SK-N-SH (cell line): ENCODE measurements around the gene PRKCA. TPM values are rescaled to one million over a fixed set of nuclear protein-coding genes. Genes with fewer than 3 reads are reported as not detected.

Experiments used
- CTCF ChIA-PET: fragments of 300-600, 350-600 bp; formaldehyde crosslinking; extraction: SDS; loops from one replicate; lab custom pipeline; 2021; lab: Yijun Ruan, JAX
- POLR2A ChIA-PET: fragments of 350-600 bp; sonication (Branson Sonifier 250); formaldehyde crosslinking; extraction: SDS; loops from one replicate; lab custom pipeline; 2020; ENCODE audit warnings: antibody characterized with exemption, inconsistent platforms; lab: Yijun Ruan, JAX
- DNase-seq: peaks from one replicate; pipeline ENCODE4 v3.0.0; 2012
- H2AFZ ChIP-seq: fragments of 200-600 bp; sonication (generic); 2 replicates; pipeline ENCODE4 v1.8.1; 2016; ENCODE audit warnings: antibody characterized with exemption, mild to moderate bottlenecking, low read depth
- H3F3A ChIP-seq: fragments of 200-600 bp; sonication (generic); replicated peaks from 2 replicates; pipeline ENCODE3; 2016; ENCODE audit warnings: antibody characterized with exemption, mild to moderate bottlenecking; ENCODE audit not compliant: insufficient read depth
- H3K27ac ChIP-seq, 2 experiments: fragments of 200-500 bp in 1 of 2; fragments of 200-600 bp in 1 of 2; sonication (Bioruptor generic) in 1 of 2; sonication (generic), shearing (Covaris generic) in 1 of 2; 2 replicates each; pipeline versions ENCODE4 v1.5.1 to v1.6.1; 2014 to 2016; ENCODE audit warnings: low read depth in 2 of 2, inconsistent platforms in 1 of 2, low read length in 1 of 2, mild to moderate bottlenecking in 1 of 2, mixed read lengths in 1 of 2
- H3K27me3 ChIP-seq: fragments of 200-600 bp; sonication (generic), shearing (Covaris generic); 2 replicates; pipeline ENCODE4 v1.6.1; 2016; ENCODE audit warnings: mixed run types; ENCODE audit not compliant: insufficient read depth
- H3K36me3 ChIP-seq, 2 experiments: fragments of 200-500 bp in 1 of 2; fragments of 200-600 bp in 1 of 2; sonication (Bioruptor generic) in 1 of 2; sonication (generic) in 1 of 2; replicated peaks in 1 of 2; 2 replicates each; pipeline versions ENCODE3 to v1.5.1; 2014 to 2016; ENCODE audit warnings: low read length in 1 of 2, mild to moderate bottlenecking in 1 of 2; ENCODE audit not compliant: insufficient read depth in 2 of 2, control insufficient read depth in 1 of 2
- H3K4me1 ChIP-seq, 2 experiments: fragments of 200-500 bp in 1 of 2; fragments of 200-600 bp in 1 of 2; sonication (Bioruptor generic) in 1 of 2; sonication (generic), shearing (Covaris generic) in 1 of 2; 2 replicates each; pipeline versions ENCODE4 v1.5.1 to v1.6.1; 2014 to 2016; ENCODE audit warnings: low read depth in 1 of 2, low read length in 1 of 2, mixed run types in 1 of 2; ENCODE audit not compliant: insufficient read depth in 2 of 2, control insufficient read depth in 1 of 2
- H3K4me2 ChIP-seq: fragments of 200-600 bp; sonication (generic), shearing (Covaris generic); 2 replicates; pipeline ENCODE4 v1.6.1; 2017; ENCODE audit warnings: mixed run types
- H3K4me3 ChIP-seq, 2 experiments: fragments of 200-500 bp in 1 of 2; fragments of 200-600 bp in 1 of 2; sonication (Bioruptor generic) in 1 of 2; sonication (generic), shearing (Covaris generic) in 1 of 2; 2 replicates each; pipeline versions ENCODE4 v1.5.1 to v1.8.1; 2014 to 2016; ENCODE audit warnings: low read depth in 2 of 2, inconsistent platforms in 1 of 2, low read length in 1 of 2, mild to moderate bottlenecking in 1 of 2, mixed read lengths in 1 of 2, moderate library complexity in 1 of 2
- H3K79me2 ChIP-seq: fragments of 200-600 bp; sonication (generic); 2 replicates; pipeline ENCODE4 v1.8.1; 2017; ENCODE audit warnings: mild to moderate bottlenecking; ENCODE audit not compliant: insufficient read depth
- H3K9ac ChIP-seq: fragments of 200-600 bp; sonication (generic); 2 replicates; pipeline ENCODE4 v1.6.1; 2017; ENCODE audit warnings: mixed run types
- H3K9me2 ChIP-seq: fragments of 200-600 bp; sonication (generic); 2 replicates; pipeline ENCODE4 v1.6.1; 2017; ENCODE audit warnings: mixed run types
- H3K9me3 ChIP-seq: fragments of 200-600 bp; sonication (generic); 2 replicates; pipeline ENCODE4 v1.6.1; 2017; ENCODE audit warnings: mixed run types, mild to moderate bottlenecking, moderate library complexity
- H4K20me1 ChIP-seq: fragments of 200-600 bp; sonication (generic); 2 replicates; pipeline ENCODE4 v1.6.1; 2017; ENCODE audit warnings: mild to moderate bottlenecking, mixed run types; ENCODE audit not compliant: insufficient read depth
- CHD2 ChIP-seq: fragments of 150-350 bp; IDR thresholded peaks from 2 replicates; pipeline ENCODE4 v1.6.1; 2018; ENCODE audit warnings: low read length; ENCODE audit not compliant: partially characterized antibody
- EP300 ChIP-seq, 2 experiments: IDR thresholded peaks; 2 replicates each; pipeline versions ENCODE4 v1.4.0 to v1.6.1; 2012; ENCODE audit warnings: borderline replicate concordance in 1 of 2, low read depth in 1 of 2, low read length in 1 of 2
- GATA2 ChIP-seq: sonication (generic); formaldehyde crosslinking; IDR thresholded peaks from 2 replicates; pipeline ENCODE4 v1.5.0; 2020; ENCODE audit warnings: mild to moderate bottlenecking, missing genetic modification reagents
- JUND ChIP-seq: IDR thresholded peaks from 2 replicates; pipeline ENCODE4 v1.4.0; 2012
- RAD21 ChIP-seq: IDR thresholded peaks from 2 replicates; pipeline ENCODE4 v1.6.1; 2012; ENCODE audit warnings: mild to moderate bottlenecking, low read length
- TAF1 ChIP-seq: IDR thresholded peaks from 2 replicates; pipeline ENCODE4 v1.6.1; 2012; ENCODE audit warnings: low read depth, mild to moderate bottlenecking, low read length, moderate library complexity, borderline replicate concordance
- TCF12 ChIP-seq: IDR thresholded peaks from 2 replicates; pipeline ENCODE4 v1.4.0; 2012
- TEAD4 ChIP-seq: IDR thresholded peaks from 2 replicates; pipeline ENCODE4 v1.4.0; 2012; ENCODE audit warnings: mild to moderate bottlenecking, borderline replicate concordance; ENCODE audit not compliant: insufficient read depth
- USF2 ChIP-seq: fragments of 150-350 bp; IDR thresholded peaks from 2 replicates; pipeline ENCODE4 v1.6.1; 2017; ENCODE audit warnings: antibody characterized with exemption, low read length, low read depth, borderline replicate concordance
- YY1 ChIP-seq: IDR thresholded peaks from 2 replicates; pipeline ENCODE4 v1.4.0; 2012; ENCODE audit warnings: low read depth, mild to moderate bottlenecking
- ZBTB33 ChIP-seq: IDR thresholded peaks from 2 replicates; pipeline ENCODE4 v1.4.0; 2012; ENCODE audit warnings: low read depth, borderline replicate concordance
- WGBS: methylation state at CpG from one replicate; pipeline ENCODE4 v1.1.6; 2017; ENCODE audit warnings: low lambda C conversion rate; 5-methylcytosine and 5-hydroxymethylcytosine counted together
- polyA plus RNA-seq, 3 experiments: library from polyadenylated mRNA; depleted of rRNA; stranded (reverse); fragments of >200 nt; gene quantifications; 2 replicates each; pipeline ENCODE4 v1.2.3, GENCODE V29; 2012

The PRKCA gene
- polyA plus RNA-seq, 1 of the 3 experiments (the other 2 are of a cell fraction) = 108 TPM

GRCh38 chr17:66814026-66814425, 511.6 kb downstream of the PRKCA start:
- Histone ChIP-seq H3K9me3 (peaks cover 4% of the 10 kb centered on the region; the same call in 1 of the 2 replicates), H3K4me1 (no peaks in the 10 kb centered on the region), H3K9me2 (no peaks in the 10 kb centered on the region), H3K27ac (no peak overlapping the region), H3K27me3 (no peaks in the 10 kb centered on the region), H3F3A (peaks cover 16% of the 10 kb centered on the region), H3K9ac (no peak overlapping the region), H4K20me1 (no peaks in the 10 kb centered on the region), H3K79me2 (no peaks in the 10 kb centered on the region), H3K4me2 (no peak overlapping the region), H2AFZ (no peak overlapping the region), H3K4me3 (no peak overlapping the region), H3K36me3 (peaks cover 6 to 13% of the 10 kb centered on the region in 2 experiments)
- no peak for DNase-seq
- WGBS = 83% methylated on average over 5 of the region's 6 CpGs
- ChIA-PET CTCF (interaction anchor here (1.4 to 1.5 kb wide), 2 partner anchors 86 kb away, joined by 4 to 5 read pairs; no protein-coding TSS in a partner anchor), POLR2A (no interaction called here)
- TF ChIP-seq ZBTB33 = no peak
- no peak for TF ChIP-seq TEAD4
- no peak for TF ChIP-seq USF2
- TF ChIP-seq JUND = no peak
- no peak for TF ChIP-seq RAD21
- TF ChIP-seq CHD2 = no peak

- H4K20me1 ChIP-seq = no peaks in the 10 kb centered on the region
- no peak for TF ChIP-seq YY1
- TF ChIP-seq EP300 (IDR thresholded peaks at IDR 0.05; ENCODE audit: borderline replicate concordance in 1 of 2, low read depth in 1 of 2, low read length in 1 of 2) = no peak
- TF ChIP-seq TCF12 = no peak
- no peak for TF ChIP-seq GATA2
- no peak for TF ChIP-seq TAF1
- H3K4me1 ChIP-seq = no peaks in the 10 kb centered on the region
- no peaks in the 10 kb centered on the region for H3K79me2 ChIP-seq
- H3K4me2 ChIP-seq = no peak overlapping the region
- POLR2A ChIA-PET = no interaction called here
- peaks cover 11% of the 10 kb centered on the region for H3F3A ChIP-seq
- no peak overlapping the region for H3K4me3 ChIP-seq
- no peaks in the 10 kb centered on the region for H3K9me2 ChIP-seq
- H2AFZ ChIP-seq = no peak overlapping the region
- DNase-seq = no peak
- no peak overlapping the region for H3K27ac ChIP-seq
- H3K36me3 ChIP-seq = peaks cover under 1 to 8% of the 10 kb centered on the region in 2 experiments
- CTCF ChIA-PET = interaction anchor here (1.4 kb wide), 1 partner anchor 87 kb away, joined by 5 read pairs; no protein-coding TSS in a partner anchor
- 56% methylated on average over 5 of the region's 5 CpGs for WGBS
- peaks cover 4% of the 10 kb centered on the region; the same call in 1 of the 2 replicates for H3K9me3 ChIP-seq
- H3K27me3 ChIP-seq = no peaks in the 10 kb centered on the region
- no peak overlapping the region for H3K9ac ChIP-seq
Observed at GRCh38 chr17:66814570-66814969, 512.2 kb downstream of the PRKCA start.
